ENCODE data around the gene MAD1L1. TPM values are rescaled to one million over a fixed set of nuclear protein-coding genes. Genes with fewer than 3 reads are reported as not detected.

Gene MAD1L1
- total and polyA plus RNA-seq, 2 donors (not counting 1 experiment from before 2014, with no cell fraction given), result 9.8 to 29.4 TPM

DNA sequence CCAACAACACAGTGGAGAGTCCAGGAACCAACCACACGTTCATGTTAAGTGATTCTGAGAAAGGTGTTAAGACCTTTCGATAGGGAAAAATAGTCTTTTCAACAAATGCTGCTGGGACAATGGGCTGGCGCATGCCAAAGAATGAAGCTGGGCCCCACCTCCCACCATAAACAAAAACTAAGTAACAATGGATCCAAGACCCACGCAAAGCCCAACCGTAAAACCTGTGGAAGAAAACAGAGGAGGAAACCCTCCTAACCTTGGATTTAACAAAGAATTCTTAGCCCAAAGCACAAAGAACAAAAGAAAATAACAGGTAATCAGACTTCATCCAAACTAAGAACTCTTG lies 289.8 kb downstream of the MAD1L1 start:
- H3K27me3 ChIP-seq (ENCODE audit: control insufficient read depth, insufficient read depth, low read length), result no peaks in the 10 kb centered on the region

GRCh38 chr7:1942243-1942940 lies 290.4 kb downstream of the MAD1L1 start:
- Histone ChIP-seq H3K4me1 (ENCODE audit: control insufficient read depth, extremely low read depth, insufficient read depth, low read length) (no peaks in the 10 kb centered on the region), H3K36me3 (ENCODE audit: control insufficient read depth, insufficient read depth, low read length) (no peaks in the 10 kb centered on the region), H3K4me2 (ENCODE audit: extremely low read depth, insufficient read depth, low read length) (no peak overlapping the region), H4K20me1 (ENCODE audit: control insufficient read depth, extremely low read depth, insufficient read depth, low read length) (no peaks in the 10 kb centered on the region), H3K27me3 (ENCODE audit: control insufficient read depth, insufficient read depth, low read length) (no peaks in the 10 kb centered on the region), H3K79me2 (ENCODE audit: control insufficient read depth, insufficient read depth, low read length) (no peaks in the 10 kb centered on the region), H3K9me3 (ENCODE audit: control insufficient read depth, insufficient read depth, low read depth, low read length) (no peaks in the 10 kb centered on the region), H3K9ac (ENCODE audit: insufficient read depth, low read length) (no peak overlapping the region), H3K4me3 (replicated peaks in 1 of 4; ENCODE audit: control extremely low read depth in 1 of 4, insufficient read depth in 1 of 4, low read depth in 3 of 4, low read length in 4 of 4) (no peak overlapping the region), H3K27ac (ENCODE audit: insufficient read depth, low read length) (no peak overlapping the region), H2AFZ (ENCODE audit: low read length) (no peak overlapping the region)
- DNase-seq (ENCODE audit: low read depth in 2 of 2), result no peak
- TF ChIP-seq CTCF (conservative IDR thresholded peaks at IDR 0.05 in 1 of 2, IDR thresholded peaks at IDR 0.05 in 1 of 2; ENCODE audit: low read depth in 1 of 2, low read length in 2 of 2) (no peak), EZH2 (IDR thresholded peaks at IDR 0.05; ENCODE audit: low read length, missing control alignments) (no peak)

More for the DNA sequence above, 289.8 kb downstream of the MAD1L1 start:
- H3K36me3 ChIP-seq (ENCODE audit: control insufficient read depth, insufficient read depth, low read length), result no peaks in the 10 kb centered on the region
- TF ChIP-seq CTCF (conservative IDR thresholded peaks at IDR 0.05 in 1 of 2, IDR thresholded peaks at IDR 0.05 in 1 of 2; ENCODE audit: low read depth in 1 of 2, low read length in 2 of 2) (no peak), EZH2 (IDR thresholded peaks at IDR 0.05; ENCODE audit: low read length, missing control alignments) (no peak)
- no peak overlapping the region for H2AFZ ChIP-seq (ENCODE audit: low read length)
- no peak overlapping the region for H3K27ac ChIP-seq (ENCODE audit: insufficient read depth, low read length)
- no peak overlapping the region for H3K9ac ChIP-seq (ENCODE audit: insufficient read depth, low read length)
- H3K79me2 ChIP-seq (ENCODE audit: control insufficient read depth, insufficient read depth, low read length), result no peaks in the 10 kb centered on the region
- DNase-seq (ENCODE audit: low read depth in 2 of 2), result no peak
- no peaks in the 10 kb centered on the region for H3K4me1 ChIP-seq (ENCODE audit: control insufficient read depth, extremely low read depth, insufficient read depth, low read length)
- no peaks in the 10 kb centered on the region for H4K20me1 ChIP-seq (ENCODE audit: control insufficient read depth, extremely low read depth, insufficient read depth, low read length)
- no peak overlapping the region for H3K4me3 ChIP-seq (replicated peaks in 1 of 4; ENCODE audit: control extremely low read depth in 1 of 4, insufficient read depth in 1 of 4, low read depth in 3 of 4, low read length in 4 of 4)
- H3K9me3 ChIP-seq (ENCODE audit: control insufficient read depth, insufficient read depth, low read depth, low read length), result no peaks in the 10 kb centered on the region
- H3K4me2 ChIP-seq (ENCODE audit: extremely low read depth, insufficient read depth, low read length), result no peak overlapping the region

DNA sequence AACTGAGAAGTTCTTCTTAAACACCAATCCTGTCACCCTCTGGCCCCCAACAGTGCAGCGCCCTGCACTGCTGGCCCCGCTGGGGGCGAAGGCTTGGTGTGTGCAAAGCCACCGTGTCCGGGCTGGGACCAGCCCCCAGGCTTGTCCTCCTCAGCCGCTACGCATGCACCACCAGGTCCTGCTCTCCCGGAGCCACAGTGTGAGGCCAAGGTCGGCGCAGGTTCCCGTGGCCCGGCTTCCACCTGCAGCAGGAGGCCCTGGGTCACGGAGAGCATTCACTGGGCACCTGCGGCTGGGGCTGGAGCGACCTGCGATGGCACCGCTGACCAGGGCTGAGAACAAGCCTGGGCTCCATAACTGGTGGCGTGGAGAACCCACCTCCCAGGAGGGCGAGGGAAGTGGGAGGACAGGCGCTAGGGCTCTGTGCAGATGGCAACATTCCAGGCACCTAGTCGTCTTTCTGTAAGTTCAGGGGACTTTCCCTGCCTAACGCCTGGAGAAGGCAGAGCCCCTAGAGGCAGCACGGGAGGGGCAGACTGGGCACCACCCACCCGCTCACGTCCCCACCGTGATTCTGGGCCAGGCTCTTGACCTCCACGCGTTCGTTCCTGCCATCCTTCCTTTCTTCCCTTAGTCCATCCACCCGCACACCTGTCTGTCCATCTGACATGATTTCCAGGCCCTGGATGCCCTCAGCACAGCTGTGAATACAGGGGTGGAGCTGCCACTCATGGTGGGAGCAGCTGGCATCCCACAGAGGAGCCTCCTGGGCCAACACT lies 291.1 kb downstream of the MAD1L1 start:
- Histone ChIP-seq H3K79me2 (ENCODE audit: control insufficient read depth, insufficient read depth, low read length) (no peaks in the 10 kb centered on the region), H3K27ac (ENCODE audit: insufficient read depth, low read length) (no peak overlapping the region), H3K4me2 (ENCODE audit: extremely low read depth, insufficient read depth, low read length) (no peak overlapping the region), H3K4me3 (replicated peaks in 1 of 4; ENCODE audit: control extremely low read depth in 1 of 4, insufficient read depth in 1 of 4, low read depth in 3 of 4, low read length in 4 of 4) (no peak overlapping the region), H3K36me3 (ENCODE audit: control insufficient read depth, insufficient read depth, low read length) (no peaks in the 10 kb centered on the region), H3K9ac (ENCODE audit: insufficient read depth, low read length) (no peak overlapping the region), H3K9me3 (ENCODE audit: control insufficient read depth, insufficient read depth, low read depth, low read length) (no peaks in the 10 kb centered on the region), H3K4me1 (ENCODE audit: control insufficient read depth, extremely low read depth, insufficient read depth, low read length) (no peaks in the 10 kb centered on the region), H4K20me1 (ENCODE audit: control insufficient read depth, extremely low read depth, insufficient read depth, low read length) (no peaks in the 10 kb centered on the region), H3K27me3 (ENCODE audit: control insufficient read depth, insufficient read depth, low read length) (no peaks in the 10 kb centered on the region), H2AFZ (ENCODE audit: low read length) (no peak overlapping the region)
- no peak for DNase-seq (ENCODE audit: low read depth in 2 of 2)
- TF ChIP-seq CTCF (conservative IDR thresholded peaks at IDR 0.05 in 1 of 2, IDR thresholded peaks at IDR 0.05 in 1 of 2; ENCODE audit: low read depth in 1 of 2, low read length in 2 of 2) (no peak), EZH2 (IDR thresholded peaks at IDR 0.05; ENCODE audit: low read length, missing control alignments) (no peak)

All from fibroblast of lung (primary cell).